ENCODE measurements around the gene PDE8A. TPM values are rescaled to one million over a fixed set of nuclear protein-coding genes. Genes with fewer than 3 reads are reported as not detected.

Gene PDE8A
- total and polyA plus RNA-seq, 2 of the 13 experiments (the other 11 are each of a cell fraction or from before 2014, with no cell fraction given): 26.3 to 48.5 TPM

GRCh38 chr15:85062560-85062959, 80.9 kb downstream of the PDE8A start:
- H3K79me2 ChIP-seq (ENCODE audit: insufficient read depth, low read length): peaks cover 67% of the 10 kb centered on the region
- BruUV-seq (replicated peaks): no TSS peak

More at GRCh38 chr15:85062560-85062959, 80.9 kb downstream of the PDE8A start:
- no peak for ATAC-seq
- Histone ChIP-seq H3K36me3 (replicated peaks in 1 of 2; ENCODE audit: control insufficient read depth in 1 of 2, insufficient read depth in 2 of 2, low read length in 2 of 2) (peaks cover 2 to 12% of the 10 kb centered on the region in 2 experiments; a peak in 4 of 5 replicates), H3K4me2 (ENCODE audit: low read depth, low read length) (no peak overlapping the region), H3K4me1 (ENCODE audit: insufficient read depth, low read length) (peaks cover 54% of the 10 kb centered on the region), H4K20me1 (ENCODE audit: insufficient read depth, low read length) (no peaks in the 10 kb centered on the region), H2AFZ (ENCODE audit: low read length) (no peak overlapping the region), H3K27me3 (ENCODE audit: control insufficient read depth in 1 of 2, insufficient read depth in 2 of 2, low read length in 2 of 2) (no peaks in the 10 kb centered on the region), H3K9ac (ENCODE audit: insufficient read depth, low read depth, low read length) (no peak overlapping the region), H3K4me3 (replicated peaks in 1 of 3; ENCODE audit: insufficient read depth in 1 of 3, low read depth in 2 of 3, low read length in 3 of 3) (no peak overlapping the region), H3K9me3 (ENCODE audit: low read length) (0 out of 2 replicates have a peak, but pooled peaks cover 5% of the 10 kb centered on the region), H3K27ac (ENCODE audit: extremely low read length, insufficient read depth, low read length) (no peak overlapping the region)
- TF ChIP-seq ZBTB10 (CRISPR knock-in tag; IDR thresholded peaks at IDR 0.05; ENCODE audit: borderline replicate concordance): no peak
- TF ChIP-seq SATB2 (CRISPR knock-in tag; IDR thresholded peaks at IDR 0.05): no peak
- TF ChIP-seq HDAC6 (IDR thresholded peaks at IDR 0.05; ENCODE audit: low read depth, low read length): no peak
- no peak for TF ChIP-seq SPEN (CRISPR knock-in tag; IDR thresholded peaks at IDR 0.05; ENCODE audit: low read depth)
- TF ChIP-seq ZNF549 (CRISPR knock-in tag; IDR thresholded peaks at IDR 0.05): no peak
- no peak for TF ChIP-seq FOXO4 (CRISPR knock-in tag; conservative IDR thresholded peaks at IDR 0.05)
- no peak for TF ChIP-seq THRA (CRISPR knock-in tag; IDR thresholded peaks at IDR 0.05; ENCODE audit: borderline replicate concordance)
- no peak for TF ChIP-seq MAFG (CRISPR knock-in tag; IDR thresholded peaks at IDR 0.05)
- TF ChIP-seq ZNF335 (CRISPR knock-in tag; IDR thresholded peaks at IDR 0.05): no peak
- no peak for TF ChIP-seq ZNF775 (CRISPR knock-in tag; IDR thresholded peaks at IDR 0.05; ENCODE audit: borderline replicate concordance)
- TF ChIP-seq ZNF383 (CRISPR knock-in tag; IDR thresholded peaks at IDR 0.05; ENCODE audit: borderline replicate concordance): no peak
- FAIRE-seq: no peak
- 96% methylated on average over 2 of the region's 2 CpGs for WGBS (ENCODE audit: low lambda C conversion rate)
- in situ Hi-C loops (cut with HindIII; ENCODE audit: extremely low pct_ligation_motif_present, low pct_unique_long_range_greater_than_20kb): no loop called here
- ChIA-PET POLR2A (no interaction called here), CTCF (ENCODE audit: low intra/inter-chr PET ratio, low total read pairs) (no interaction called here)
- intact Hi-C loops (cut with micrococcal nuclease; ENCODE audit: unreplicated experiment): no loop called here
- DNase-seq (ENCODE audit: low spot score): no peak
